ENCODE measurements around the gene MOAP1.
"Not testable (repeated sequence)": the region's sequence is repeated elsewhere in the genome, so short reads cannot be mapped to it uniquely, and the experiment has no call there.

Gene MOAP1

DNA sequence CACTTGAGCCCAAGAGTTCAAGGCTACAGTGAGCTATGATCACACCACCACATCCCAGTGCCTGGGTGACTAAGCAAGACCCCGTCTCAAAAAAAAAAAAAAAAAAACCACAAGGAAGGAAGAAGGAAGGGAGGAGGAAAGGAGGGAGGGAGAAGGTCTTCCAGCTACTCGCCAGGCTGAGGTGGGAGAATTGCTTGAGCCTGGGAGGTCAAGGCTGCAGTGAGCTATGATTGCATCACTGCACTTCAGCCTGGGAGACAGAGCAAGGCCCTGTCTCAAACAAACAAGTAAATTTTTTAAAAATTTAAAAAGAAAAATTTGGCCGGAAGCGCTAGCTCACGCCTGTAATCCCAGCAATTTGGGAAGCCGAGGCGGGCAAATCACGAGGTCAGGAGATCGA is 16.1 kb downstream of the MOAP1 start:
- not testable (repeated sequence) for H3K27me3 ChIP-seq (ENCODE audit: control insufficient read depth in 1 of 2, insufficient read depth in 1 of 2, low read length in 2 of 2); H2AFZ ChIP-seq (ENCODE audit: low read depth, low read length); H3K9me3 ChIP-seq (ENCODE audit: control insufficient read depth, low read length); H3K79me1 ChIP-seq (replicated peaks; ENCODE audit: low read length, poor library complexity, severe bottlenecking); H2AK5ac ChIP-seq (ENCODE audit: low read length, severe bottlenecking); H3K27ac ChIP-seq (ENCODE audit: low read length, poor library complexity, severe bottlenecking); H4K91ac ChIP-seq (ENCODE audit: low read length); H3K4me1 ChIP-seq (ENCODE audit: control insufficient read depth, insufficient read depth, low read depth, low read length); H3K14ac ChIP-seq (ENCODE audit: low read length in 2 of 2); H3K9ac ChIP-seq (ENCODE audit: low read length); H3K18ac ChIP-seq (ENCODE audit: low read depth in 1 of 2, low read length in 2 of 2); H3K36me3 ChIP-seq (ENCODE audit: control insufficient read depth in 1 of 2, insufficient read depth in 2 of 2, low read depth in 1 of 2, low read length in 2 of 2); H2BK5ac ChIP-seq (ENCODE audit: low read depth, low read length, poor library complexity, severe bottlenecking); H3K23ac ChIP-seq (ENCODE audit: low read length in 2 of 2); H4K8ac ChIP-seq (ENCODE audit: low read length); H2BK15ac ChIP-seq (ENCODE audit: low read depth, poor library complexity, severe bottlenecking); H3K4me2 ChIP-seq (ENCODE audit: low read length, poor library complexity, severe bottlenecking); DNase-seq; H3K4me3 ChIP-seq (ENCODE audit: insufficient read depth in 1 of 2, low read depth in 1 of 2, low read length in 2 of 2); H2BK12ac ChIP-seq (ENCODE audit: low read length in 2 of 2); H2BK120ac ChIP-seq (ENCODE audit: low read depth, low read length); H3K4ac ChIP-seq (ENCODE audit: low read depth in 1 of 2, low read length in 2 of 2)
- WGBS: 90% methylated on average over 8 of the region's 9 CpGs

DNA sequence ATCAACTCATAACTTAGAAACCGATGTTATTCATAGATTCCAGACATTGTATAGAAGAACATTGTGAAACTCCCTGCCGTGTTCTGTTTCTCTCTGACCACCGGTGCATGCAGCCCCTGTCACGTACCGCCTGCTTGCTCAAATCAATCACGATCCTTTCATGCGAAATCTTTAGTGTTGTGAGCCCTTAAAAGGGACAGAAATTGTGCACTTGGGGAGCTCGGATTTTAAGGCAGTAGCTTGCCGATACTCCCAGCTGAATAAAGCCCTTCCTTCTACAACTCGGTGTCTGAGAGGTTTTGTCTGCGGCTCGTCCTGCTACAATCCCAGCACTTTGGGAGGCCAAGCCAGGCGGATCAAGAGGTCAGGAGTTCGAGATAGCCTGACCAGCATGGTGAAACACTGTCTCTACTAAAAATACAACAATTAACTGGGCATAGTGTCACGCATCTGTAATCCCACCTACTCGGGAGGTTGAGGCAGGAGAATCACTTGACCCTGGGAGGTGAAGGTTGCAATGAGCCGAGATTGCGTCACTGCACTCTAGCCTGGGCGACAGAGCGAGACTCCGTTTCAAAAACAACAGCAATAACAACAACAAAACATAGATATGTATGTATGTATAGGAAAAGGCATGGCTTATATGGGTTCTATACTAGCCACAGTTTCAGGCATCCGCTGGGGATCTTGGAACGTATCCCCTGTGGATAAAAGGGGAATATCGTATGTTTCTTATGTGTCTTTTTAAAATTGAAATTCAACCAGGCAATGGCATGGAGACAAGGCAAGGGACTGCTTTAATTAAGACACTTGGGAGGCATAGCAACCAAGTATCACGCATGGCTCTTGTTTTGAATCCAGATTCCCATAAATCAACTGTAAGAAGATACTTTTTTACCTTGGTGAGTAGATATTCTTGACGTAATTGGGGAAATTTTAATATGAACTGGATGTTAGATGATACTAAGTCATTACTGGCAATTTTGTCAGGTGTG is 19.1 kb downstream of the MOAP1 start:
- H3K9ac ChIP-seq (ENCODE audit: low read length); H3K4ac ChIP-seq (ENCODE audit: low read depth in 1 of 2, low read length in 2 of 2); H2AK5ac ChIP-seq (ENCODE audit: low read length, severe bottlenecking); H2AFZ ChIP-seq (ENCODE audit: low read depth, low read length); H3K79me1 ChIP-seq (replicated peaks; ENCODE audit: low read length, poor library complexity, severe bottlenecking); H3K18ac ChIP-seq (ENCODE audit: low read depth in 1 of 2, low read length in 2 of 2); H3K14ac ChIP-seq (ENCODE audit: low read length in 2 of 2); H4K8ac ChIP-seq (ENCODE audit: low read length); H4K91ac ChIP-seq (ENCODE audit: low read length); DNase-seq; H3K36me3 ChIP-seq (ENCODE audit: control insufficient read depth in 1 of 2, insufficient read depth in 2 of 2, low read depth in 1 of 2, low read length in 2 of 2); H3K9me3 ChIP-seq (ENCODE audit: control insufficient read depth, low read length); H3K4me3 ChIP-seq (ENCODE audit: insufficient read depth in 1 of 2, low read depth in 1 of 2, low read length in 2 of 2); H3K4me1 ChIP-seq (ENCODE audit: control insufficient read depth, insufficient read depth, low read depth, low read length); H2BK120ac ChIP-seq (ENCODE audit: low read depth, low read length); H2BK15ac ChIP-seq (ENCODE audit: low read depth, poor library complexity, severe bottlenecking); H3K23ac ChIP-seq (ENCODE audit: low read length in 2 of 2); H2BK12ac ChIP-seq (ENCODE audit: low read length in 2 of 2); H3K27me3 ChIP-seq (ENCODE audit: control insufficient read depth in 1 of 2, insufficient read depth in 1 of 2, low read length in 2 of 2): not testable (repeated sequence)
- Histone ChIP-seq H3K4me2 (ENCODE audit: low read length, poor library complexity, severe bottlenecking) (peak overlapping the region; percentile 10), H3K27ac (ENCODE audit: low read length, poor library complexity, severe bottlenecking) (peak overlapping the region; percentile 95), H2BK5ac (ENCODE audit: low read depth, low read length, poor library complexity, severe bottlenecking) (peak overlapping the region; percentile 48)
- WGBS: 94% methylated on average over 22 of the region's 26 CpGs

DNA sequence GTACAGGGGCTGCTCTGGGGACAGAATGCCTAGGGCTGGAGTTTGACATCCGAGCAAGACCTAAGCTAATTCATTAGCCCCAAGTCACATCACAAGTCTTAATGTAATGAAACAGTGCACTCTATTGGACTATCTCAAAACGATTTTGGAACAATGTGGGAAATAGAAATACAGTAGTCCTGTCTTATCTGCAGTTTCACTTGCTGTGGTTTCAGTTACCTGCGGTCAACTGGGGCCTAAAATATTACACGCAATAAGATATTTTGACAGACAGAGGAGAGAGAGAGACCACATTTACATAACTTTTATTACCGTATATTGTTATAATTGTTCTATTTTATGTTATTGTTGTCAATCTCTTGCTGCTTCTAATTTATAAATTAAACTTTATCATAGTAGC is 21.1 kb downstream of the MOAP1 start:
- H4K91ac ChIP-seq (ENCODE audit: low read length): no peak overlapping the region

DNA sequence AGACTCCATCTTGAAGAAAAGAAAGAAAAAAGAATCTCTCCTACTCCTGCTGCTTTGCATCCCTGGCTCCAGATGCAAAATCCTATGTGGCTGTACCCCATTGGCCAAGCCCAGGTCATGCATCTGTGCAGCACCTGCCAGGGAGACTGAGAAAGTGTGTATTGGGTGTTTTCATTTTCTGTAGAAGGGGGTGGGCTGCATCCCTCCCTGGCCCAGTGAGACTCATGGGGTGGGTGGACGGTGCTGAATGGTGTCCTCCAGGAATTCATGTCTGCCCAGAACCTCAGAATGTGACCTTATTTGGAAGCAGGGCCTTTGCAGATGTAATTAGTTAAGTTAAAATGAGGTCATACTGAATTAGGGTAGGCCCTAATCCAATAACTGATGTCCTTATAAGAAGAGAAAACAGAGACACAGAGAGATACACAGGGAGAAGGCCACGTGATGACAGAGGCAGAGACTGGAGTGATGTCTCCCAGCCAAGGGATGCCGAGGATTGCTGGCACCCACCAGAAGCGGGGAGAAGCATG is 23.2 kb downstream of the MOAP1 start:
- H3K4ac ChIP-seq (ENCODE audit: low read depth in 1 of 2, low read length in 2 of 2): no peak overlapping the region
- H3K9ac ChIP-seq (ENCODE audit: low read length): no peak overlapping the region
- H3K27ac ChIP-seq (ENCODE audit: low read length, poor library complexity, severe bottlenecking): no peak overlapping the region
- no peaks in the 10 kb centered on the region for H3K27me3 ChIP-seq (ENCODE audit: control insufficient read depth in 1 of 2, insufficient read depth in 1 of 2, low read length in 2 of 2)
- H3K36me3 ChIP-seq (ENCODE audit: control insufficient read depth in 1 of 2, insufficient read depth in 2 of 2, low read depth in 1 of 2, low read length in 2 of 2): no peaks in the 10 kb centered on the region
- no peaks in the 10 kb centered on the region for H3K9me3 ChIP-seq (ENCODE audit: control insufficient read depth, low read length)
- no peak overlapping the region for H4K8ac ChIP-seq (ENCODE audit: low read length)
- H3K4me2 ChIP-seq (ENCODE audit: low read length, poor library complexity, severe bottlenecking): no peak overlapping the region
- no peaks in the 10 kb centered on the region for H3K79me1 ChIP-seq (replicated peaks; ENCODE audit: low read length, poor library complexity, severe bottlenecking)
- no peak overlapping the region for H3K4me3 ChIP-seq (ENCODE audit: insufficient read depth in 1 of 2, low read depth in 1 of 2, low read length in 2 of 2)
- peaks cover 9% of the 10 kb centered on the region for H3K4me1 ChIP-seq (ENCODE audit: control insufficient read depth, insufficient read depth, low read depth, low read length)
- no peak overlapping the region for H3K18ac ChIP-seq (ENCODE audit: low read depth in 1 of 2, low read length in 2 of 2)
- no peak for DNase-seq
- no peak overlapping the region for H4K91ac ChIP-seq (ENCODE audit: low read length)
- H2BK120ac ChIP-seq (ENCODE audit: low read depth, low read length): no peak overlapping the region
- 62% methylated on average over 4 of the region's 4 CpGs for WGBS
- H2AK5ac ChIP-seq (ENCODE audit: low read length, severe bottlenecking): no peak overlapping the region
- H2AFZ ChIP-seq (ENCODE audit: low read depth, low read length): no peak overlapping the region
- no peak overlapping the region for H3K23ac ChIP-seq (ENCODE audit: low read length in 2 of 2)
- H2BK15ac ChIP-seq (ENCODE audit: low read depth, poor library complexity, severe bottlenecking): no peak overlapping the region
- no peak overlapping the region for H2BK12ac ChIP-seq (ENCODE audit: low read length in 2 of 2)
- no peak overlapping the region for H3K14ac ChIP-seq (ENCODE audit: low read length in 2 of 2)
- no peak overlapping the region for H2BK5ac ChIP-seq (ENCODE audit: low read depth, low read length, poor library complexity, severe bottlenecking)

More for the DNA sequence above, 21.1 kb downstream of the MOAP1 start:
- Histone ChIP-seq H4K8ac (ENCODE audit: low read length) (no peak overlapping the region), H3K4me2 (ENCODE audit: low read length, poor library complexity, severe bottlenecking) (no peak overlapping the region), H3K23ac (ENCODE audit: low read length in 2 of 2) (no peak overlapping the region), H3K36me3 (ENCODE audit: control insufficient read depth in 1 of 2, insufficient read depth in 2 of 2, low read depth in 1 of 2, low read length in 2 of 2) (no peaks in the 10 kb centered on the region), H2BK120ac (ENCODE audit: low read depth, low read length) (no peak overlapping the region), H3K4me1 (ENCODE audit: control insufficient read depth, insufficient read depth, low read depth, low read length) (peaks cover 9% of the 10 kb centered on the region), H2BK5ac (ENCODE audit: low read depth, low read length, poor library complexity, severe bottlenecking) (no peak overlapping the region), H2AK5ac (ENCODE audit: low read length, severe bottlenecking) (peak overlapping the region; percentile 86), H3K79me1 (replicated peaks; ENCODE audit: low read length, poor library complexity, severe bottlenecking) (no peaks in the 10 kb centered on the region), H3K4ac (ENCODE audit: low read depth in 1 of 2, low read length in 2 of 2) (no peak overlapping the region), H3K27me3 (ENCODE audit: control insufficient read depth in 1 of 2, insufficient read depth in 1 of 2, low read length in 2 of 2) (no peaks in the 10 kb centered on the region), H2BK15ac (ENCODE audit: low read depth, poor library complexity, severe bottlenecking) (no peak overlapping the region), H3K27ac (ENCODE audit: low read length, poor library complexity, severe bottlenecking) (no peak overlapping the region), H3K14ac (ENCODE audit: low read length in 2 of 2) (no peak overlapping the region), H3K9me3 (ENCODE audit: control insufficient read depth, low read length) (no peaks in the 10 kb centered on the region), H3K9ac (ENCODE audit: low read length) (no peak overlapping the region), H3K18ac (ENCODE audit: low read depth in 1 of 2, low read length in 2 of 2) (no peak overlapping the region), H3K4me3 (ENCODE audit: insufficient read depth in 1 of 2, low read depth in 1 of 2, low read length in 2 of 2) (no peak overlapping the region), H2AFZ (ENCODE audit: low read depth, low read length) (no peak overlapping the region), H2BK12ac (ENCODE audit: low read length in 2 of 2) (no peak overlapping the region)
- 67% methylated on average over 1 of the region's 5 CpGs for WGBS
- no peak for DNase-seq
